Heart left ventricle (tissue), 16 donors: Measurements from ENCODE around the gene IFITM1. TPM values are rescaled to one million over a fixed set of nuclear protein-coding genes. Genes with fewer than 3 reads are reported as not detected.

ENCODE experiments used
- ATAC-seq, 4 donors: fragments of 200-7000 bp; cut with Tn5 transposase; one replicate each; pipeline ENCODE4 v1.9.1; 2020 to 2022; ENCODE audit warnings: moderate library complexity in 4 of 4, mild to moderate bottlenecking in 3 of 4, moderate number of reproducible peaks in 1 of 4
- DNase-seq, 5 donors: peaks; one replicate each; pipeline ENCODE4 v3.0.0-alpha.2; 2020
- H3K27ac ChIP-seq, 12 donors: fragments of 200-600 bp; sonication (generic) in 4 of 12; one replicate each; pipeline versions ENCODE4 v1.5.0 to v1.8.0; 2016 to 2022; ENCODE audit warnings: mild to moderate bottlenecking in 2 of 12
- H3K27me3 ChIP-seq, 9 donors: fragments of 200-600 bp; sonication (generic) in 2 of 9; one replicate each; pipeline versions ENCODE4 v1.5.1 to v1.8.0; 2016 to 2022; ENCODE audit warnings: mild to moderate bottlenecking in 3 of 9
- H3K36me3 ChIP-seq, 9 donors: fragments of 200-600 bp; sonication (generic) in 2 of 9; one replicate each; pipeline versions ENCODE4 v1.5.0 to v1.8.0; 2018 to 2022; ENCODE audit warnings: mild to moderate bottlenecking in 2 of 9
- H3K4me1 ChIP-seq, 12 donors: fragments of 200-600 bp; sonication (generic) in 4 of 12; one replicate each; pipeline versions ENCODE4 v1.5.0 to v1.8.0; 2016 to 2022; ENCODE audit warnings: mild to moderate bottlenecking in 3 of 12
- H3K4me3 ChIP-seq, 12 donors: fragments of 200-600 bp; sonication (generic) in 4 of 12; one replicate each; pipeline versions ENCODE4 v1.5.0 to v1.8.0; 2017 to 2022; ENCODE audit warnings: mild to moderate bottlenecking in 9 of 12, moderate library complexity in 4 of 12
- H3K9me3 ChIP-seq, 12 donors: fragments of 200-600 bp; sonication (generic) in 4 of 12; one replicate each; pipeline versions ENCODE4 v1.5.0 to v1.8.0; 2016 to 2022; ENCODE audit warnings: mild to moderate bottlenecking in 1 of 12
- POLR2A ChIP-seq, 2 donors: fragments of 450-650 bp; IDR thresholded peaks; one replicate each; pipeline ENCODE4 v1.6.1; 2017; ENCODE audit warnings: antibody characterized with exemption in 2 of 2, mild to moderate bottlenecking in 2 of 2, moderate library complexity in 2 of 2
- WGBS, 4 donors: extraction: QIAGEN DNeasy Blood & Tissue Kit in 2 of 4; methylation state at CpG; one replicate each; pipeline versions ENCODE4 v1.1.5 to v1.1.7; 2013 to 2018; 5-methylcytosine and 5-hydroxymethylcytosine counted together
- intact Hi-C, 10 donors: fragments of 100-400 bp; cut with DNase I; formaldehyde crosslinking; loops; one replicate each; pipeline versions ENCODE4 v1.11.1 to v1.14.2; 2022
- polyA plus RNA-seq, 2 donors: library from polyadenylated mRNA; stranded (reverse); fragments of 200-250 nt; gene quantifications; one replicate each; pipeline ENCODE4 v1.2.3, GENCODE V29; 2013
- total RNA-seq, 9 donors: library from RNA; depleted of rRNA in 2 of 9; stranded (reverse); fragments of >200 nt in 2 of 9; fragmentation: NEBNext Ultra II Directional in 3 of 9; extraction: Animal tissue kit (Norgen Biotek cat#: 25700) in 3 of 9; gene quantifications; one replicate each; pipeline versions ENCODE4 v1.1.0 to v1.2.4, GENCODE V29; 2016 to 2023
- TF ChIP-seq, protein P1 (sequence below), 12 donors: fragments of 200-600 bp; sonication (generic) in 4 of 12; IDR thresholded peaks; one replicate each; pipeline versions ENCODE4 v1.5.0 to v1.8.0; 2018 to 2022; ENCODE audit warnings: antibody characterized with exemption in 12 of 12, mild to moderate bottlenecking in 5 of 12
- donor health status: ischemic (EF 13 %, LVEDD 7.1; RV severe dilation, severe dysfunction).
- donor health status: healthy with polysubstance abuse.
- donor health status: DM: no; HTN: yes; CAD: no.
- donor health status: DM: no; HTN: no; CAD: no.
- donor health status: ischemic (EF 25% LVEDD 6.9; RV normal size, moderate dysfunction).
- donor health status: ischemic (EF 25% LVEDD 5.7; RV mildly dilated, moderate dysfunction).
- donor health status: healthy.
- donor health status: DM: yes; HTN: yes; CAD: no.
- donor health status: ischemic (EF 35%, LVEDD 5.7; RV mildly dilated, moderate dysfunction).
- donor health status: nonischemic (EF 11% LVEDD 7.7; RV severe dilation, severe dysfunction).
- donor health status: DM: yes; HTN: yes; CAD: no.
- donor health status: PGD.
- donor health status: ischemic (EF 29% LVEDD 5.4; RV normal size, mild dysfunction).
- donor health status: nonischemic (EF 23%, LVEDD 6.1; RV moderate dilation, normal function).

The IFITM1 gene
- total and polyA plus RNA-seq, 11 donors: 61.3 to 278 (median 132) TPM

DNA sequence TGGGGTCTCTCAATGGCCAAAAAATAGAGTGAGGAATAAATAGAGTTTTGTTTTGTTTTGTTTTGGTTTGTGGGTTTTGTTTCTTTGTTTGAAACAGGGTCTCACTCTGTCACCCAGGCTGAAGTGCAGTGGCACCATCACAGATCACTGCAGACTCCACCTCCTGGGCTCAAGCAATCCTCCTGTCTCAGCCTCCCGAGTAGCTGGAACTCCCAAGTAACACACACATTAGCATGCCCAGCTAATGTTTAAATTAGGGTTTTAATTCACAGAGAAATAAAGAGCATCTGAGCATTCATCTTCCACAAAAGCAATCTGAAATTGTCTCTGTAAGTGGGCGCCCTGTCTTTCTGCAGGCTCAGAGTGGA, 16.0 kb downstream of the IFITM1 start:
- 94 to 98% (median 96%) methylated on average over 2 of the region's 2 CpGs for WGBS, 4 donors
- H3K27me3 ChIP-seq: no peaks in the 10 kb centered on the region
- DNase-seq (no peak), ATAC-seq (no peak)
- TF ChIP-seq POLR2A (IDR thresholded peaks at IDR 0.05): no peak
- TF ChIP-seq, protein P1, sequence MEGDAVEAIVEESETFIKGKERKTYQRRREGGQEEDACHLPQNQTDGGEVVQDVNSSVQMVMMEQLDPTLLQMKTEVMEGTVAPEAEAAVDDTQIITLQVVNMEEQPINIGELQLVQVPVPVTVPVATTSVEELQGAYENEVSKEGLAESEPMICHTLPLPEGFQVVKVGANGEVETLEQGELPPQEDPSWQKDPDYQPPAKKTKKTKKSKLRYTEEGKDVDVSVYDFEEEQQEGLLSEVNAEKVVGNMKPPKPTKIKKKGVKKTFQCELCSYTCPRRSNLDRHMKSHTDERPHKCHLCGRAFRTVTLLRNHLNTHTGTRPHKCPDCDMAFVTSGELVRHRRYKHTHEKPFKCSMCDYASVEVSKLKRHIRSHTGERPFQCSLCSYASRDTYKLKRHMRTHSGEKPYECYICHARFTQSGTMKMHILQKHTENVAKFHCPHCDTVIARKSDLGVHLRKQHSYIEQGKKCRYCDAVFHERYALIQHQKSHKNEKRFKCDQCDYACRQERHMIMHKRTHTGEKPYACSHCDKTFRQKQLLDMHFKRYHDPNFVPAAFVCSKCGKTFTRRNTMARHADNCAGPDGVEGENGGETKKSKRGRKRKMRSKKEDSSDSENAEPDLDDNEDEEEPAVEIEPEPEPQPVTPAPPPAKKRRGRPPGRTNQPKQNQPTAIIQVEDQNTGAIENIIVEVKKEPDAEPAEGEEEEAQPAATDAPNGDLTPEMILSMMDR (IDR thresholded peaks at IDR 0.05): no peak
- no peak overlapping the region for H3K27ac ChIP-seq
- H3K9me3 ChIP-seq: no peaks in the 10 kb centered on the region
- peaks cover 3 to 65% (median 26%) of the 10 kb centered on the region in 12 donors for H3K4me1 ChIP-seq
- no peak overlapping the region for H3K4me3 ChIP-seq
- intact Hi-C loops: no loop called here
- H3K36me3 ChIP-seq: no peaks in the 10 kb centered on the region

DNA sequence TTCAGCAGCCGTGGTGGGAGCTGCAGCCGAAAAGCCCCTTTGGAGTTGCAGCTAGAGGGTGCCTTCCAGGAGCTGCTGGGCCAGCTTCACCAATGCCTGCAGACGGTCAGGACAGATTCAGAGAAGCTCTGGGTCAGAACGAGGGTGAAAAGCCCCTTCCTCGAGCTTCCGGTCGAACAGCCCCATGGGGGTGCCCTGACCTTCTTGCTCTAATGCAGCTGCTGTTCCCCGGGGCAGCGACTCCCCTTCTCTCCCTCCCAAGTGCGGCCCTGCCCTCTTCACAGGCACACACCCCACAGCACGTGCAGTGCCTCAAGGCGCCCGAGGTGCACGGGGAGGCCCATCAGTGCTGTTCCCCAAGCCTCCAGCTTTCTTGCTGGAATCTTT, 16.5 kb downstream of the IFITM1 start:
- no peak for TF ChIP-seq POLR2A (IDR thresholded peaks at IDR 0.05)
- TF ChIP-seq, protein P1 (IDR thresholded peaks at IDR 0.05): no peak
- WGBS, 4 donors: 65 to 83% (median 78%) methylated on average over 12 to 14 of the region's 14 CpGs
- no peak for ATAC-seq
- peaks cover 3 to 67% (median 26%) of the 10 kb centered on the region in 12 donors for H3K4me1 ChIP-seq
- no peaks in the 10 kb centered on the region for H3K27me3 ChIP-seq
- H3K36me3 ChIP-seq: no peaks in the 10 kb centered on the region
- no peak overlapping the region for H3K27ac ChIP-seq
- no peaks in the 10 kb centered on the region for H3K9me3 ChIP-seq
- DNase-seq: peak in 1 of 5 donors; percentile 52
- intact Hi-C loops: no loop called here
- H3K4me3 ChIP-seq: no peak overlapping the region

DNA sequence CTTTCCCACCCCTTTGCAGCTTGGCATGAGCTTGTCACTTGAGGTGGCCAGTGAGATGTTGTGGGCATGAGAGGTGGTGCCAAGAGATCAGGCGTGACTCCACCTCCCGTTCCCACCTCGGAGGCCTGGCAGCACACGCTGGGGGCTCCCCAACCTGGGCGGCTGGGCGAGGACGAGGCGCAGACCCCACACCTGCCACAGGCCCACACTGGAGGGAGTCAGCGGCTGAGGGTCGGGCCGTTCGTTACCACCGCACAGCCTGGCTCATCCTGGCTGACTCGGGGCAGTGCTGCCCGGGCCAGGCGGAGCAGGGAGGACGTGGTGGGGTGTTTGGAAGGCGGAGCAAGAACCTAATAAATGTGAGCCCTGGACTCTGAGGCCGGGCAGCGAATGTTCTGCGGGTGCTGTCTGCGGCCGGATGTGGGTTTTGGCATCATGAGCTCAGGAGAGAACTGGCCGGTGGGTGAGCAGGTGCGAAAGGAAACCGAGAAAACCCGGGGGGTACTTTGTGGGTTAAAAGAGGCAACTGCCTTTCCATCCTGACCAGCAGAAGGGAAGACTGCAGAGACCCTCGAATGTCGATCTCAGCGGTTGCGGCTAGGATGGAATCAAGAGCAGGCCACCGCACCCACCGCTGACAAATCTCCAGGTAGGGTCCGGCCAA, 17.0 kb downstream of the IFITM1 start:
- Histone ChIP-seq H3K27ac (no peak overlapping the region), H3K4me1 (peaks cover 3 to 67% (median 28%) of the 10 kb centered on the region in 12 donors), H3K36me3 (no peaks in the 10 kb centered on the region), H3K4me3 (no peak overlapping the region), H3K9me3 (no peaks in the 10 kb centered on the region), H3K27me3 (no peaks in the 10 kb centered on the region)
- DNase-seq (peak in 1 of 5 donors; percentile 56), ATAC-seq (no peak)
- TF ChIP-seq POLR2A (IDR thresholded peaks at IDR 0.05): no peak
- TF ChIP-seq, protein P1 (IDR thresholded peaks at IDR 0.05): no peak
- WGBS, 4 donors: 84 to 90% (median 89%) methylated on average over 34 of the region's 34 CpGs
- intact Hi-C loops: no loop called here

DNA sequence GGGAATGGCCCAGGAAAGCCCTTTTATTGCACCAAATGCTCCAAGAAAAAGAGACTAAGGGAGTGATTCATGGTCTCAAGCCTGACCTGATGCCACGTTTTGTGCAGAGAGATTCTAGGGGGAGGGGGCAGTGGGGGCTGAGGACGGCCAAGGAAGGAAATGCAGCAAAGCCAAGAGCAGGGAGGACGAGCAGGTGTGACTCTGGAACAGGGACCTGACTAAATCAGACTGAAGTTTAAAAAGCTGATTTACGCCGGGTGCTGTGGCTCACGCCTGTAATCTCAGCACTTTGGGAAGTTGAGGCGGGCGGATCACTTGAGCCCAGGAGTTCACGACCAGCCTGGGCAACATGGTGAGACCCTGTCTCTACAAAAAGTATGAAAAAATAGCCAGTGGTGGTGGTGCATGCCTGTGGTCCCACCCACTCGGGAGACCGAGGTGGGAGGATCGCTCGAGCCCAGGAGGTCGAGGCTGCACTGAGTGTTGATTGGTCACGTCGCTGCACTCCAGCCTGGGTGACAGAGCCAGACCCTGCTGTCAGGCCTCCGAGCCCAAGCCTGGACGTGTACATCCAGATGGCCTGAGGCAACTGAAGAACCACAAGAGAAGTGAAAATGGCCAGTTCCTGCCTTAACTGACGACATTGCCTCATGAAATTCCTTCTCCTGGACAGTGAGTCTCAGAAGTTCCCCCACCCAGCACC, 17.7 kb downstream of the IFITM1 start:
- H3K27me3 ChIP-seq: no peaks in the 10 kb centered on the region
- no peak for TF ChIP-seq POLR2A (IDR thresholded peaks at IDR 0.05)
- TF ChIP-seq, protein P1 (IDR thresholded peaks at IDR 0.05): no peak
- intact Hi-C loops: no loop called here
- H3K36me3 ChIP-seq: no peaks in the 10 kb centered on the region
- DNase-seq (peak in 1 of 5 donors; percentile 9), ATAC-seq (no peak)
- peaks cover 6 to 67% (median 28%) of the 10 kb centered on the region in 12 donors for H3K4me1 ChIP-seq
- 81 to 91% (median 87%) methylated on average over 19 of the region's 19 CpGs for WGBS, 4 donors
- no peaks in the 10 kb centered on the region for H3K9me3 ChIP-seq
- H3K4me3 ChIP-seq: no peak overlapping the region
- H3K27ac ChIP-seq: no peak overlapping the region
